ENCODE results near the gene TRAF3IP1.

DNA sequence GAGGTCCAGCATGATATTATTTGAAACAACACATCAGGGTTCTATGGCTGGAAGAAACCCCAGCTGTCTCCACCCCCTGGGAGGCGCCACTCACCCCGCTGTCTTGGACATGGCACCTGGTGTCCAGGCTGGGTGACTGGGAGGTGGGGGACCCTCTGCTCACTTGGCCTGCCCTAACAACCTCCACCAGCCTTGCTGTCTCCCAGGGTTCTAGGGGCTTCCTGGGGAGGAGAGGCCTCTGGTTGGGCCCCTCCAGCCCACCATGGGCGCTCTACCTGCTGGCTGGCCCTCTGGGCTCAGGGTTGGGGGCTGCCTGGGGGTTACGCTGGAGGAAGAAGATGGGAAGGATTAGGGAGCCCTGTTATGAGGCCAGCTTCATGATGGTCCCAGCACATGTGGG lies 48.2 kb upstream of the TRAF3IP1 start:
- TF ChIP-seq, protein P1, sequence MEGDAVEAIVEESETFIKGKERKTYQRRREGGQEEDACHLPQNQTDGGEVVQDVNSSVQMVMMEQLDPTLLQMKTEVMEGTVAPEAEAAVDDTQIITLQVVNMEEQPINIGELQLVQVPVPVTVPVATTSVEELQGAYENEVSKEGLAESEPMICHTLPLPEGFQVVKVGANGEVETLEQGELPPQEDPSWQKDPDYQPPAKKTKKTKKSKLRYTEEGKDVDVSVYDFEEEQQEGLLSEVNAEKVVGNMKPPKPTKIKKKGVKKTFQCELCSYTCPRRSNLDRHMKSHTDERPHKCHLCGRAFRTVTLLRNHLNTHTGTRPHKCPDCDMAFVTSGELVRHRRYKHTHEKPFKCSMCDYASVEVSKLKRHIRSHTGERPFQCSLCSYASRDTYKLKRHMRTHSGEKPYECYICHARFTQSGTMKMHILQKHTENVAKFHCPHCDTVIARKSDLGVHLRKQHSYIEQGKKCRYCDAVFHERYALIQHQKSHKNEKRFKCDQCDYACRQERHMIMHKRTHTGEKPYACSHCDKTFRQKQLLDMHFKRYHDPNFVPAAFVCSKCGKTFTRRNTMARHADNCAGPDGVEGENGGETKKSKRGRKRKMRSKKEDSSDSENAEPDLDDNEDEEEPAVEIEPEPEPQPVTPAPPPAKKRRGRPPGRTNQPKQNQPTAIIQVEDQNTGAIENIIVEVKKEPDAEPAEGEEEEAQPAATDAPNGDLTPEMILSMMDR (IDR thresholded peaks at IDR 0.05; ENCODE audit: low read depth, low read length) = no peak
- TF ChIP-seq, protein P2, sequence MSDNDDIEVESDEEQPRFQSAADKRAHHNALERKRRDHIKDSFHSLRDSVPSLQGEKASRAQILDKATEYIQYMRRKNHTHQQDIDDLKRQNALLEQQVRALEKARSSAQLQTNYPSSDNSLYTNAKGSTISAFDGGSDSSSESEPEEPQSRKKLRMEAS (IDR thresholded peaks at IDR 0.05; ENCODE audit: low read depth, low read length) = no peak
- no peak for TF ChIP-seq POLR2A (IDR thresholded peaks at IDR 0.05; ENCODE audit: extremely low read depth, insufficient read length)

All from NB4 (cell line).